ENCODE measurements around the gene CCP110.

DNA sequence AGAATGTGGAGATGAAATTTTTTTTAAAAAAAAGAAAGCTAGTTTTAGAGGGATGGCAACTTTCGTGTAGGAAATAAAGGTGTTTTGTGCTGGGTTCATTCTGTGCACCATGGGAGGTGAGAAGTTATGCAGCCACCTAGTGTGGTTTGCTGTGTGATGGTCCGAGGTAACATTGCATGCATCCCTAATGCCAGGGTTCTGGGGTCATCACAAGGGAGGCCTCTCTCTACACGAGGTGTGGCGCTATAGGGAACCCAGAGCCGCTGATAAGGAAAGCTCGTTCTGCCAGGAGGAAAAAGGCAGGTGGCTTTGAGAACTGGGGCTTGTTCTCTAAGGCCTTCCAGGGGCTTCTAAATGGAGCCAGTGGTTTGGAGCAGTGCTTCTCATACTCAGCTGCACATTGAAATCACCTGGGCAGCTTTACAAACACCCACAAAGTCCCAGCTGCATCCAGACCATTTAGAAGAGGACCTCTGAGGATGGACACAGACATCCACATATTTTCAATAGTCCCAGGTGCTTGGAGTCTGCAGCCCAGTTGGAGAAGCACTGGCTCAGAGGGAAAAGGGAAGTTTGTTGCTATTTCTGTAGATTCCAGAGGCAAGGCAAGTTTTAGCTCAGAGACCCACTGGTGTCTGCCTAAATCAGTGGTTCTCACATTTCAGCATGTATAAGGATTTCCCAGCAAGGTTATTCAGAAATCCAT, 75.2 kb downstream of the CCP110 start:
- TF ChIP-seq, protein P1, sequence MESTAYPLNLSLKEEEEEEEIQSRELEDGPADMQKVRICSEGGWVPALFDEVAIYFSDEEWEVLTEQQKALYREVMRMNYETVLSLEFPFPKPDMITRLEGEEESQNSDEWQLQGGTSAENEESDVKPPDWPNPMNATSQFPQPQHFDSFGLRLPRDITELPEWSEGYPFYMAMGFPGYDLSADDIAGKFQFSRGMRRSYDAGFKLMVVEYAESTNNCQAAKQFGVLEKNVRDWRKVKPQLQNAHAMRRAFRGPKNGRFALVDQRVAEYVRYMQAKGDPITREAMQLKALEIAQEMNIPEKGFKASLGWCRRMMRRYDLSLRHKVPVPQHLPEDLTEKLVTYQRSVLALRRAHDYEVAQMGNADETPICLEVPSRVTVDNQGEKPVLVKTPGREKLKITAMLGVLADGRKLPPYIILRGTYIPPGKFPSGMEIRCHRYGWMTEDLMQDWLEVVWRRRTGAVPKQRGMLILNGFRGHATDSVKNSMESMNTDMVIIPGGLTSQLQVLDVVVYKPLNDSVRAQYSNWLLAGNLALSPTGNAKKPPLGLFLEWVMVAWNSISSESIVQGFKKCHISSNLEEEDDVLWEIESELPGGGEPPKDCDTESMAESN (CRISPR knock-in tag; conservative IDR thresholded peaks at IDR 0.05), result no peak
- TF ChIP-seq RNF219 (CRISPR knock-in tag; IDR thresholded peaks at IDR 0.05) (no peak), ATF3 (CRISPR knock-in tag; IDR thresholded peaks at IDR 0.05) (no peak), SP1 (IDR thresholded peaks at IDR 0.05) (no peak), SP1 (CRISPR knock-in tag; IDR thresholded peaks at IDR 0.05) (no peak), TCF12 (IDR thresholded peaks at IDR 0.05) (no peak), TCF12 (CRISPR knock-in tag; IDR thresholded peaks at IDR 0.05) (no peak)
- TF ChIP-seq, protein P2, sequence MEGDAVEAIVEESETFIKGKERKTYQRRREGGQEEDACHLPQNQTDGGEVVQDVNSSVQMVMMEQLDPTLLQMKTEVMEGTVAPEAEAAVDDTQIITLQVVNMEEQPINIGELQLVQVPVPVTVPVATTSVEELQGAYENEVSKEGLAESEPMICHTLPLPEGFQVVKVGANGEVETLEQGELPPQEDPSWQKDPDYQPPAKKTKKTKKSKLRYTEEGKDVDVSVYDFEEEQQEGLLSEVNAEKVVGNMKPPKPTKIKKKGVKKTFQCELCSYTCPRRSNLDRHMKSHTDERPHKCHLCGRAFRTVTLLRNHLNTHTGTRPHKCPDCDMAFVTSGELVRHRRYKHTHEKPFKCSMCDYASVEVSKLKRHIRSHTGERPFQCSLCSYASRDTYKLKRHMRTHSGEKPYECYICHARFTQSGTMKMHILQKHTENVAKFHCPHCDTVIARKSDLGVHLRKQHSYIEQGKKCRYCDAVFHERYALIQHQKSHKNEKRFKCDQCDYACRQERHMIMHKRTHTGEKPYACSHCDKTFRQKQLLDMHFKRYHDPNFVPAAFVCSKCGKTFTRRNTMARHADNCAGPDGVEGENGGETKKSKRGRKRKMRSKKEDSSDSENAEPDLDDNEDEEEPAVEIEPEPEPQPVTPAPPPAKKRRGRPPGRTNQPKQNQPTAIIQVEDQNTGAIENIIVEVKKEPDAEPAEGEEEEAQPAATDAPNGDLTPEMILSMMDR (CRISPR knock-in tag; IDR thresholded peaks at IDR 0.05), result no peak
- TF ChIP-seq, protein P3, sequence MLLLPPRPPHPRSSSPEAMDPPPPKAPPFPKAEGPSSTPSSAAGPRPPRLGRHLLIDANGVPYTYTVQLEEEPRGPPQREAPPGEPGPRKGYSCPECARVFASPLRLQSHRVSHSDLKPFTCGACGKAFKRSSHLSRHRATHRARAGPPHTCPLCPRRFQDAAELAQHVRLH (CRISPR knock-in tag; IDR thresholded peaks at IDR 0.05; ENCODE audit: borderline replicate concordance, low read depth), result no peak
- TF ChIP-seq, protein P4, sequence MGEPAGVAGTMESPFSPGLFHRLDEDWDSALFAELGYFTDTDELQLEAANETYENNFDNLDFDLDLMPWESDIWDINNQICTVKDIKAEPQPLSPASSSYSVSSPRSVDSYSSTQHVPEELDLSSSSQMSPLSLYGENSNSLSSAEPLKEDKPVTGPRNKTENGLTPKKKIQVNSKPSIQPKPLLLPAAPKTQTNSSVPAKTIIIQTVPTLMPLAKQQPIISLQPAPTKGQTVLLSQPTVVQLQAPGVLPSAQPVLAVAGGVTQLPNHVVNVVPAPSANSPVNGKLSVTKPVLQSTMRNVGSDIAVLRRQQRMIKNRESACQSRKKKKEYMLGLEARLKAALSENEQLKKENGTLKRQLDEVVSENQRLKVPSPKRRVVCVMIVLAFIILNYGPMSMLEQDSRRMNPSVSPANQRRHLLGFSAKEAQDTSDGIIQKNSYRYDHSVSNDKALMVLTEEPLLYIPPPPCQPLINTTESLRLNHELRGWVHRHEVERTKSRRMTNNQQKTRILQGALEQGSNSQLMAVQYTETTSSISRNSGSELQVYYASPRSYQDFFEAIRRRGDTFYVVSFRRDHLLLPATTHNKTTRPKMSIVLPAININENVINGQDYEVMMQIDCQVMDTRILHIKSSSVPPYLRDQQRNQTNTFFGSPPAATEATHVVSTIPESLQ (CRISPR knock-in tag; conservative IDR thresholded peaks at IDR 0.05), result no peak
- TF ChIP-seq, protein P5, sequence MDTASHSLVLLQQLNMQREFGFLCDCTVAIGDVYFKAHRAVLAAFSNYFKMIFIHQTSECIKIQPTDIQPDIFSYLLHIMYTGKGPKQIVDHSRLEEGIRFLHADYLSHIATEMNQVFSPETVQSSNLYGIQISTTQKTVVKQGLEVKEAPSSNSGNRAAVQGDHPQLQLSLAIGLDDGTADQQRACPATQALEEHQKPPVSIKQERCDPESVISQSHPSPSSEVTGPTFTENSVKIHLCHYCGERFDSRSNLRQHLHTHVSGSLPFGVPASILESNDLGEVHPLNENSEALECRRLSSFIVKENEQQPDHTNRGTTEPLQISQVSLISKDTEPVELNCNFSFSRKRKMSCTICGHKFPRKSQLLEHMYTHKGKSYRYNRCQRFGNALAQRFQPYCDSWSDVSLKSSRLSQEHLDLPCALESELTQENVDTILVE (CRISPR knock-in tag; IDR thresholded peaks at IDR 0.05), result no peak
- TF ChIP-seq, protein P6, sequence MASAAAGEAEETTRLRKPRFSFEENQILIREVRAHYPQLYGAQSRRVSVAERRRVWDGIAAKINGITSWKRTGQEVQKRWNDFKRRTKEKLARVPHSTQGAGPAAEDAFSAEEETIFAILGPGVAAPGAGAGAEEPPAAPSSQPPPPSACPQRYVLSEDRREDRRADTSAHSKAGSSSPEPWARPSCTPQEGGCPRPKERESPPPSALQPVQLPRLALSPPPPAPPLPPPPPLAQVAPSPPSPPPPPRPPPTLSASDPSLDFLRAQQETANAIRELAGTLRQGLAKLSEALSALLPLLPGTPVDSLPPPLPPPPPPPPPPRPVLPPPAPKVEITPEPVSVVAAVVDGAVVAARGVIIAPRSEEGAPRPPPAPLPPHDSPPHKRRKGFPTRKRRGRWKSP (CRISPR knock-in tag; IDR thresholded peaks at IDR 0.05), result no peak
